GM12873 (cell line): Measurements from ENCODE around the gene MS4A10.

Experiments used
- CTCF ChIP-seq: IDR thresholded peaks from 2 replicates; pipeline ENCODE4 v1.5.1; 2012; ENCODE audit warnings: low read depth, mild to moderate bottlenecking, moderate library complexity, low read length, control low read depth; ENCODE audit not compliant: insufficient read depth; ENCODE audit errors: missing control alignments

The MS4A10 gene

DNA sequence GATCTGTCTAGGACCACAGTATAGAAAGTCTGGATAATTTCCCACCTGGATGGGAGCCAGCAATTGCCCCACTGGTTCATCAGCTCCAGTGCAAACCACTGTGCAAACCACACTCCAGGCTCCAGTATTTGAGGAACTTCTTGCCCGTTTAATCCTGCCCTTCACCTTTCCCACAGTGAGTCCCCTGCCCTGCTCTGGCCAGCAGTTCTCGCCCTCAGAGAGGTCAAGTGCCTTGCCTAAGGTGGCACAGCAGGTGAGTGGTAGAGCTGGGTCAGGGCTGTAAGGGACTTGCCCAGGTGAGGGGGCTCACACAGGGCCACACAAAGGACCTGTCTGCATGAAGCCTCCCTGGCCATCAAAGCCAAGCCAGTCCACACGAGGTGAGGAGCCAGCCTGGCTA lies 24.1 kb downstream of the MS4A10 start:
- no peak for TF ChIP-seq CTCF

- TF ChIP-seq CTCF: no peak
These were observed 24.6 kb downstream of the MS4A10 start for GRCh38 chr11:60809691-60810090.

DNA sequence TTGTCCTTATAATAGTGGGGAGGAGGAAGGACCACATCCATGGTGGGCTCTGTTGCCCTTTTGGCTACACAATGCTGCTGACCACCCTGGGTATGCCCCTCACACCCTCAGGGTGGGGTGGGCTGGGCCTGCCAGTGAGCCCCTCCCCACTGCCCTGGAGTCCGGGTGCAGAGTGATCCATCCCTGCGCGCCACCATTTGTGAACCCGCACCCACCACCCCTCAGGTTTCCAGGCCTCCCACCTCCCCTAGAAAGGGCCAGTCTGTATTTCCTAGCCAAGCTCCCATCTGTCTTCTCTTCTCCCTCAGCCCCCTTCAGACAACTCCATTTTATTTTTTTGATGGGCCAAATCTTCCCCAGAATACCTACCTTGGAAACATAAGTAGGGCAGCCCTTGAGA lies 25.0 kb downstream of the MS4A10 start:
- TF ChIP-seq CTCF: no peak

- TF ChIP-seq CTCF: no peak
These were observed 25.4 kb downstream of the MS4A10 start for GRCh38 chr11:60810569-60810968.

DNA sequence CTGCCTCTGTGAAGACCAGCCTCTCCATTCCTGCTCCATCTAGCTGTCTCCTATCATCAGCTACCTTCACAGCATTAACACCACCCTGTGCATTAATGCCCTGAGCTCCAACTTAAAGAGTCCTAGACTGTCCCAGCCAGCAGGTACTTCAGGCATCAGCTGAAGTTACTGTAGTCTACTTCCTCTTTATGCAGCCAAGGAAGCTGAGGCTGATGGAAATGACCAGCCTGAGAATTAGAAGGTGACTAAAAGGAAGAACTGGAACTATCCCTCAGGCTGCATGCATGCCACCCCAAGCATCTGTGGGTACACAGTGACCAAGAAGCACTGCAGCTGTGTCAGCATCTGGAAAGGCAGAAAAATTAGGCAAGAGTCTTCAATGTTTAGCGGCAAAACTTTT lies 28.2 kb downstream of the MS4A10 start:
- TF ChIP-seq CTCF: no peak

DNA sequence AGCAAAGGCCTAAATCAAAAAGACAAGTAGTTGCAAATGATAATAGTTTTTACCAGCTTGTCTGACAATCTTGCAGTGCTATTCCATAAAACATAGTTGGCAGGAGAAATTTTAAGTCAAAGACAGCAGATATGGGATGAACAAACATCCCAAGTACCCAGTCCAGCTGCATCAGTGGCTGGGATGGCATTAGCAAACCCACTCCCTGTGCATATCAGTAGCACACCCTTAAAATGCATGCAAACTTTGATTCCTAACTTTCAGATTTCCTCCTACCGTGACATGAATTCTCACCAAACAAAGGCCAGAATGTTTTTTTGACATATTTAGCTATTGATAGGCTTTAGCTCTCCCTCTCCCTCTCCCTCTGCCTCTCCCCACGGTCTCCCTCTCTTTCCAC lies 29.0 kb downstream of the MS4A10 start:
- TF ChIP-seq CTCF: no peak

- no peak for TF ChIP-seq CTCF
These were observed 31.5 kb downstream of the MS4A10 start for GRCh38 chr11:60816590-60817157.
